ENCODE results near the gene RHOB. TPM values are rescaled to one million over a fixed set of nuclear protein-coding genes. Genes with fewer than 3 reads are reported as not detected.

RHOB gene
- polyA plus RNA-seq, 1 of the 3 experiments (the other 2 are of a cell fraction): 50.3 TPM

DNA sequence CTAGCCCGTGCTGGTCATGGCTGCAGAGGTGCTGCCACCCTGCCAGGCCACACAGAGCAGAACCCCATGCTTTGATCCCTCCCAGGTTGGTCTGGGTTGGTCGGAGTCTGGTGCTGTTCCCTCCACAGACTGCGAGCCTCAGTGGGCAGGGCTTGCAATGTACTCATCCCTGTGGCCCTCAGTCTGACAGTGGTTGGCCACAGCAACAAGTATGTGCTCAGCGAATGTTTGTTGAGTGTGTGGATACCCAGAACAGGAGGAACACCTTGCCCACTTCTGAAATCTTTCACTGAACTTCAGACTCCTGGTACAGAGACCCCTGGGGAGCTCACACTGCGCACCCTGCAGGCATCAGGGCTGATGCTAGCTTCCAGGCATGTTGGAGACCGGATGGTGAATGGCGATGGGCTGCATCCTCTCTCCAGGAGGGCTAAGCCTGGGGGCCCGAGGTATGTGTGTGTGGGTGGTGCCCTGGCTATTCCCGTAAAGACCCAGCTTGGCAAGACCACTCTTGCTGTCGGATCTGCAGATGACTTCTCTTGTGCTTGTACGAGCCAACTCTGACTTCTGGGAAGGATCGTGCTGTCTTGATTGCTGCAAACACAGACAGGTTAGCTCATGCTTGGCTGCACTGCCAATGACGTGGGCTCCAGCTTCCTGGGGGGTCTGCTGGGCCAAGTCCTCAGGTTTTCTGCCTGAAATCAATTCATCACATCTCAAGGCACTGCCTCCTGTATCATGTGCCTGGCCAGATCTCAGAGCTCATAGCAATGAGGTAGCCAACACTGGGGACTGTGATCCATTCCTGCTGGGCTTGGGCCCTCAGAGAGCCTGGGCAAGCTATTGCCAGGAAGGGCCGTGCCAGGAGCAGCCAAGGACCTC is 43.7 kb downstream of the RHOB start:
- ChIA-PET POLR2A (interaction anchor here (1.3 kb wide), 1 partner anchor 43 kb away, joined by 12 read pairs; the partner anchor contains the start of gene RHOB), CTCF (interaction anchor here (0.7 to 1.4 kb wide), 6 partner anchors 40 to 160 kb away, joined by 3 to 5 read pairs (median 3); partner anchors contain the start of gene RHOB)
- peaks cover 10 to 55% of the 10 kb centered on the region in 2 experiments for H3K4me1 ChIP-seq (ENCODE audit: control insufficient read depth in 1 of 2, insufficient read depth in 2 of 2, low read depth in 1 of 2, low read length in 1 of 2)
- H2AFZ ChIP-seq (ENCODE audit: low read depth): no peak overlapping the region
- no peak for DNase-seq
- H3K9me3 ChIP-seq: no peaks in the 10 kb centered on the region
- no peak for TF ChIP-seq TEAD4 (IDR thresholded peaks at IDR 0.05; ENCODE audit: borderline replicate concordance, insufficient read depth)
- TF ChIP-seq TCF12 (IDR thresholded peaks at IDR 0.05): 0 out of 2 replicates have a peak, but pooled peaks have one; percentile 27
- TF ChIP-seq, protein P1, sequence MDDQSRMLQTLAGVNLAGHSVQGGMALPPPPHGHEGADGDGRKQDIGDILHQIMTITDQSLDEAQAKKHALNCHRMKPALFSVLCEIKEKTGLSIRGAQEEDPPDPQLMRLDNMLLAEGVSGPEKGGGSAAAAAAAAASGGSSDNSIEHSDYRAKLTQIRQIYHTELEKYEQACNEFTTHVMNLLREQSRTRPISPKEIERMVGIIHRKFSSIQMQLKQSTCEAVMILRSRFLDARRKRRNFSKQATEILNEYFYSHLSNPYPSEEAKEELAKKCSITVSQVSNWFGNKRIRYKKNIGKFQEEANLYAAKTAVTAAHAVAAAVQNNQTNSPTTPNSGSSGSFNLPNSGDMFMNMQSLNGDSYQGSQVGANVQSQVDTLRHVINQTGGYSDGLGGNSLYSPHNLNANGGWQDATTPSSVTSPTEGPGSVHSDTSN (IDR thresholded peaks at IDR 0.05): 0 out of 2 replicates have a peak, but pooled peaks have one; percentile 15
- TF ChIP-seq NFIC (IDR thresholded peaks at IDR 0.05; ENCODE audit: borderline replicate concordance): 0 out of 2 replicates have a peak, but pooled peaks have one; percentile 22
- H3K79me2 ChIP-seq (ENCODE audit: insufficient read depth): no peaks in the 10 kb centered on the region
- H3K4me3 ChIP-seq (ENCODE audit: low read depth in 2 of 2, low read length in 1 of 2): no peak overlapping the region
- H3K9me2 ChIP-seq: no peaks in the 10 kb centered on the region
- H3K4me2 ChIP-seq: no peak overlapping the region
- 83% methylated on average over 14 of the region's 14 CpGs for WGBS (ENCODE audit: low lambda C conversion rate)
- H3F3A ChIP-seq (replicated peaks; ENCODE audit: insufficient read depth): no peaks in the 10 kb centered on the region
- H3K36me3 ChIP-seq (replicated peaks in 1 of 2; ENCODE audit: control insufficient read depth in 1 of 2, insufficient read depth in 2 of 2, low read length in 1 of 2): no peaks in the 10 kb centered on the region
- no peaks in the 10 kb centered on the region for H3K27me3 ChIP-seq (ENCODE audit: insufficient read depth)
- no peaks in the 10 kb centered on the region for H4K20me1 ChIP-seq (ENCODE audit: insufficient read depth)
- no peak overlapping the region for H3K9ac ChIP-seq
- H3K27ac ChIP-seq (ENCODE audit: low read depth in 2 of 2, low read length in 1 of 2): no peak overlapping the region

DNA sequence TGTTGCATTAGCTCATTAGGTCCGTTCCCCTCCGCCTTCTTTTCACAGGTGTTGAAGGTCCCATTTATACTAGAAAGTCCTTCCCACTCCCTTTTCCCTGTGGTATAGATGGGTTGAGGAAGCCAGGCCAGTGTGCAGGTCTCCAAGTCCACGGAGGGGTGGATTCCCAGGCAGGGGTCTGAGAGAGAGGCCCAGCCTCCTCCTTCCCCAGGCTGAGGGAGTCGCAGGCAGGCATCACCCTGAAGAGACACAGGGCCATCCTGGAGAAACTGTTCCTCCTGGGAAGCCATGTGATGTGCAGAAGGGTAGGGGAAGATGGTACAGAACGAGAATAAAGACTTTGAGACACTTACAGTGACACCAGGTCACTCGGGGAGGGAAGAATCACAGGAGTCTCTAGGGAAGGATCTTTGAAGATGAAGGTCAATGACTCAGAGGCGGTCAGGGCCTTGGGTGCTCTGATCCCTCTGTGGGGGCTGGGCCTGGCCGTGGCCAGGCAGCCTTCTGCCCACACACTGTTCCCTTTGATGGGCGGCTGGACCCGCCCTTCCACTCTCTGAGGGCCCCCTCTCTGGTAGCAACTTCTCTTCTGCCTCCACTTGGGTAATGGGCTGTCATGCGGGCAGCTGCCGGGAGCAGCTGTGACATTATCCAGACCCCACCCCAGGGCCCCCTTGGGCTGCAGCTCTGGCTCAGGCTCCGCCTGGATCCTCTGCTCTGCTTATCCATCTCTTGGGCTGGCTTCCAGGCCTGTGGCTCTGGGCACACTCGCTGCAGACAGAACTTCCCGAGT is 45.1 kb downstream of the RHOB start:
- Histone ChIP-seq H3K27ac (ENCODE audit: low read depth in 2 of 2, low read length in 1 of 2) (peak overlapping the region in 1 of 2 experiments; percentile 92; a peak in 2 of 4 replicates), H3K27me3 (ENCODE audit: insufficient read depth) (no peaks in the 10 kb centered on the region), H3K36me3 (replicated peaks in 1 of 2; ENCODE audit: control insufficient read depth in 1 of 2, insufficient read depth in 2 of 2, low read length in 1 of 2) (no peaks in the 10 kb centered on the region), H3K4me3 (ENCODE audit: low read depth in 2 of 2, low read length in 1 of 2) (no peak overlapping the region), H3K79me2 (ENCODE audit: insufficient read depth) (no peaks in the 10 kb centered on the region), H3K9me3 (no peaks in the 10 kb centered on the region), H3F3A (replicated peaks; ENCODE audit: insufficient read depth) (no peaks in the 10 kb centered on the region), H2AFZ (ENCODE audit: low read depth) (no peak overlapping the region), H3K9ac (no peak overlapping the region), H3K4me2 (0 out of 2 replicates have a peak overlapping the region, but pooled peaks have one; percentile 10), H4K20me1 (ENCODE audit: insufficient read depth) (no peaks in the 10 kb centered on the region), H3K4me1 (ENCODE audit: control insufficient read depth in 1 of 2, insufficient read depth in 2 of 2, low read depth in 1 of 2, low read length in 1 of 2) (peaks cover 19 to 53% of the 10 kb centered on the region in 2 experiments), H3K9me2 (no peaks in the 10 kb centered on the region)
- ChIA-PET CTCF (interaction anchor here (0.9 to 2.2 kb wide), 6 partner anchors 24 to 137 kb away, joined by 3 to 10 read pairs (median 4); partner anchors contain the start of gene RHOB), POLR2A (interaction anchor here (0.7 to 2.3 kb wide), 3 partner anchors 43 to 45 kb away, joined by 4 to 16 read pairs (median 12); partner anchors contain the start of gene RHOB)
- peak; percentile 95 for DNase-seq
- 53% methylated on average over 14 of the region's 15 CpGs for WGBS (ENCODE audit: low lambda C conversion rate)
- TF ChIP-seq YY1 (IDR thresholded peaks at IDR 0.05; ENCODE audit: low read depth): no peak
- TF ChIP-seq RXRA (IDR thresholded peaks at IDR 0.05; ENCODE audit: borderline replicate concordance, low read depth): no peak
- TF ChIP-seq, protein P2, sequence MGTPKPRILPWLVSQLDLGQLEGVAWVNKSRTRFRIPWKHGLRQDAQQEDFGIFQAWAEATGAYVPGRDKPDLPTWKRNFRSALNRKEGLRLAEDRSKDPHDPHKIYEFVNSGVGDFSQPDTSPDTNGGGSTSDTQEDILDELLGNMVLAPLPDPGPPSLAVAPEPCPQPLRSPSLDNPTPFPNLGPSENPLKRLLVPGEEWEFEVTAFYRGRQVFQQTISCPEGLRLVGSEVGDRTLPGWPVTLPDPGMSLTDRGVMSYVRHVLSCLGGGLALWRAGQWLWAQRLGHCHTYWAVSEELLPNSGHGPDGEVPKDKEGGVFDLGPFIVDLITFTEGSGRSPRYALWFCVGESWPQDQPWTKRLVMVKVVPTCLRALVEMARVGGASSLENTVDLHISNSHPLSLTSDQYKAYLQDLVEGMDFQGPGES (IDR thresholded peaks at IDR 0.05; ENCODE audit: low read depth, low read length): no peak
- no peak for TF ChIP-seq JUND (IDR thresholded peaks at IDR 0.05)
- TF ChIP-seq, protein P3, sequence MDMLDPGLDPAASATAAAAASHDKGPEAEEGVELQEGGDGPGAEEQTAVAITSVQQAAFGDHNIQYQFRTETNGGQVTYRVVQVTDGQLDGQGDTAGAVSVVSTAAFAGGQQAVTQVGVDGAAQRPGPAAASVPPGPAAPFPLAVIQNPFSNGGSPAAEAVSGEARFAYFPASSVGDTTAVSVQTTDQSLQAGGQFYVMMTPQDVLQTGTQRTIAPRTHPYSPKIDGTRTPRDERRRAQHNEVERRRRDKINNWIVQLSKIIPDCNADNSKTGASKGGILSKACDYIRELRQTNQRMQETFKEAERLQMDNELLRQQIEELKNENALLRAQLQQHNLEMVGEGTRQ (IDR thresholded peaks at IDR 0.05; ENCODE audit: borderline replicate concordance, low read depth, low read length): no peak
- TF ChIP-seq, protein P4, sequence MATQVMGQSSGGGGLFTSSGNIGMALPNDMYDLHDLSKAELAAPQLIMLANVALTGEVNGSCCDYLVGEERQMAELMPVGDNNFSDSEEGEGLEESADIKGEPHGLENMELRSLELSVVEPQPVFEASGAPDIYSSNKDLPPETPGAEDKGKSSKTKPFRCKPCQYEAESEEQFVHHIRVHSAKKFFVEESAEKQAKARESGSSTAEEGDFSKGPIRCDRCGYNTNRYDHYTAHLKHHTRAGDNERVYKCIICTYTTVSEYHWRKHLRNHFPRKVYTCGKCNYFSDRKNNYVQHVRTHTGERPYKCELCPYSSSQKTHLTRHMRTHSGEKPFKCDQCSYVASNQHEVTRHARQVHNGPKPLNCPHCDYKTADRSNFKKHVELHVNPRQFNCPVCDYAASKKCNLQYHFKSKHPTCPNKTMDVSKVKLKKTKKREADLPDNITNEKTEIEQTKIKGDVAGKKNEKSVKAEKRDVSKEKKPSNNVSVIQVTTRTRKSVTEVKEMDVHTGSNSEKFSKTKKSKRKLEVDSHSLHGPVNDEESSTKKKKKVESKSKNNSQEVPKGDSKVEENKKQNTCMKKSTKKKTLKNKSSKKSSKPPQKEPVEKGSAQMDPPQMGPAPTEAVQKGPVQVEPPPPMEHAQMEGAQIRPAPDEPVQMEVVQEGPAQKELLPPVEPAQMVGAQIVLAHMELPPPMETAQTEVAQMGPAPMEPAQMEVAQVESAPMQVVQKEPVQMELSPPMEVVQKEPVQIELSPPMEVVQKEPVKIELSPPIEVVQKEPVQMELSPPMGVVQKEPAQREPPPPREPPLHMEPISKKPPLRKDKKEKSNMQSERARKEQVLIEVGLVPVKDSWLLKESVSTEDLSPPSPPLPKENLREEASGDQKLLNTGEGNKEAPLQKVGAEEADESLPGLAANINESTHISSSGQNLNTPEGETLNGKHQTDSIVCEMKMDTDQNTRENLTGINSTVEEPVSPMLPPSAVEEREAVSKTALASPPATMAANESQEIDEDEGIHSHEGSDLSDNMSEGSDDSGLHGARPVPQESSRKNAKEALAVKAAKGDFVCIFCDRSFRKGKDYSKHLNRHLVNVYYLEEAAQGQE (IDR thresholded peaks at IDR 0.05; ENCODE audit: low read depth, low read length): no peak
- peak; percentile 77; the same call in 1 of the 2 replicates for TF ChIP-seq MXI1 (IDR thresholded peaks at IDR 0.05; ENCODE audit: low read depth, low read length)
- TF ChIP-seq TAF1 (IDR thresholded peaks at IDR 0.05; ENCODE audit: borderline replicate concordance, low read depth, low read length): no peak
- peak; percentile 88 for TF ChIP-seq TCF12 (IDR thresholded peaks at IDR 0.05)
- peak; percentile 44; the same call in 1 of the 2 replicates for TF ChIP-seq POLR2AphosphoS5 (IDR thresholded peaks at IDR 0.05; ENCODE audit: low read depth, low read length)
- no peak for TF ChIP-seq SMC3 (IDR thresholded peaks at IDR 0.05; ENCODE audit: low read depth, low read length)
- TF ChIP-seq, protein P1 (IDR thresholded peaks at IDR 0.05): peak; percentile 67

All from SK-N-SH (cell line).